ENCODE measurements around the gene HIBCH.
"Not testable (repeated sequence)": the region's sequence is repeated elsewhere in the genome, so short reads cannot be mapped to it uniquely, and the experiment has no call there.

The HIBCH gene

DNA sequence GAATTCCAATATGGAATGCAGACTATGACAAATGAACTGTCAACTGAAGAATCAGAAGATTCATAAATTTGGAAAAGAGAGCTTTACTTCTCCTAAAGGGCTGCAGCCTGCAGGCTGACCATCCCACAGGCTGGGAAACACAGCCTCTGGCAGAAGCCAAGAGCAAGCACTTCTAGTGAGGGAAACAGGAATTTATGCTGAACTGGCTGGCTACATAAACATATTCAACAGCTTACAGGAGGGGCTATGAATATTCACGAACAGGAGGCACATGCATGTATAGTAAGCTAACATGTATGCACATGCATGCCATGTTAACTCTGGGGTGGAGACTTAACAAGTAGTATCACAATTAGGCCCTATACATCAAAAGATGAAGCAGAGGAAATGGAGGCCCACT is 17.6 kb downstream of the HIBCH start:
- Histone ChIP-seq H3K27me3 (ENCODE audit: insufficient read depth, low read depth) (no peaks in the 10 kb centered on the region), H3K27ac (no peak overlapping the region), H3K79me2 (ENCODE audit: insufficient read depth, low read depth) (peaks cover 5% of the 10 kb centered on the region; the same call in 1 of the 2 replicates), H3K4me1 (ENCODE audit: low read depth, poor library complexity, severe bottlenecking) (peaks cover 28% of the 10 kb centered on the region), H3K4me2 (no peak overlapping the region), H3K36me3 (ENCODE audit: insufficient read depth) (peaks cover 5% of the 10 kb centered on the region; the same call in 1 of the 2 replicates), H3K9ac (no peak overlapping the region), H3K4me3 (IDR thresholded peaks at IDR 0.05; ENCODE audit: insufficient read depth, low read depth, low read length) (no peak overlapping the region), H2AFZ (ENCODE audit: low read depth) (no peak overlapping the region), H4K20me1 (ENCODE audit: insufficient read depth) (no peaks in the 10 kb centered on the region; the same call in 1 of the 2 replicates)
- TF ChIP-seq CTCF (conservative IDR thresholded peaks at IDR 0.05; ENCODE audit: low read depth, low read length): no peak

DNA sequence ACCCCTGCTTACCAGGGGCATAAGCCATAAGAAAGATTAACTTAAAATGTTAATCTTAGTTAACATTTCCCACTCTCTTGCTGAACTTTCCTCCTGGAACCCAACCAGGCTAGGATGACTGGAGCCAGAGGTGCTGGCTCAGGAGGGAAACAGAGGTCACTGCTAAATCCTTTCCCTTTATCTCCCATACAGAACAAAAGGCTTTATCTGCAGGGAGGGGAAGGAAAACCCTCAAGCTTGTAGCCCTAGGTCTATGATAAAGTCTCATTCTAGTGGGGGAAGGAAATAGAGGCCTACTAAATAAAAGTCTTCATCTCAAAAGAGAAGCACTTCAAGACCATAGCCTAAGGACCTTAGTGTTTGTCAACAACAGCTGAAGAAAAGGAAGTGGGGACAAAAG is 18.6 kb downstream of the HIBCH start:
- Histone ChIP-seq H3K27ac (no peak overlapping the region), H3K36me3 (ENCODE audit: insufficient read depth) (peaks cover 5% of the 10 kb centered on the region; the same call in 1 of the 2 replicates)

GRCh38 chr2:190297880-190298279 is 21.7 kb downstream of the HIBCH start:
- H4K20me1 ChIP-seq (ENCODE audit: insufficient read depth); H3K4me2 ChIP-seq; H3K36me3 ChIP-seq (ENCODE audit: insufficient read depth); H3K27ac ChIP-seq; H3K27me3 ChIP-seq (ENCODE audit: insufficient read depth, low read depth); H2AFZ ChIP-seq (ENCODE audit: low read depth); H3K4me3 ChIP-seq (IDR thresholded peaks at IDR 0.05; ENCODE audit: insufficient read depth, low read depth, low read length); H3K9ac ChIP-seq; H3K79me2 ChIP-seq (ENCODE audit: insufficient read depth, low read depth); H3K4me1 ChIP-seq (ENCODE audit: low read depth, poor library complexity, severe bottlenecking): not testable (repeated sequence)

More for the DNA sequence above, 18.6 kb downstream of the HIBCH start:
- Histone ChIP-seq H3K4me1 (ENCODE audit: low read depth, poor library complexity, severe bottlenecking) (peaks cover 28% of the 10 kb centered on the region), H3K4me3 (IDR thresholded peaks at IDR 0.05; ENCODE audit: insufficient read depth, low read depth, low read length) (no peak overlapping the region), H3K4me2 (no peak overlapping the region), H3K9ac (no peak overlapping the region), H3K27me3 (ENCODE audit: insufficient read depth, low read depth) (no peaks in the 10 kb centered on the region), H4K20me1 (ENCODE audit: insufficient read depth) (no peaks in the 10 kb centered on the region; the same call in 1 of the 2 replicates), H3K79me2 (ENCODE audit: insufficient read depth, low read depth) (peaks cover 5% of the 10 kb centered on the region; the same call in 1 of the 2 replicates), H2AFZ (ENCODE audit: low read depth) (no peak overlapping the region)
- no peak for TF ChIP-seq CTCF (conservative IDR thresholded peaks at IDR 0.05; ENCODE audit: low read depth, low read length)

DNA sequence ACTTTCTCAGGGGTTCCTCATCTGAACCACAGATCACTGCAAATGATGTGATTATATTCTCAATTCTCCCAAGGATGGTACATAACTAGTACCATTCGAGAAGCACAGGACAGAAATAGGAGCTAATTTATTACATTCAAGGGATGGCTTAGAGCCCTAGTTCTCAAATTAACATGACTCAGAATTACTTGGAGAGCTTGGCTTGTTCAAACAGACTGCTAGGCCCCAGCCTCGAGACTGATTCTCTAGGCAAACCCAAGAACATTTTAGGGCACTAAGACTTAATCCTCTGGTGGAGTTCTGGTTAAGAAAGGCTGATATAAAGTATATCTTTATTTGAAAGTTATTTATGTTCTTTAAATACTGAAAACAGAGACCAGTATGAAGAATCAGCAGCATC is 35.8 kb downstream of the HIBCH start:
- H2AFZ ChIP-seq (ENCODE audit: low read depth): no peak overlapping the region
- TF ChIP-seq CTCF (conservative IDR thresholded peaks at IDR 0.05; ENCODE audit: low read depth, low read length): no peak

GRCh38 chr2:190280565-190281350 is 38.9 kb downstream of the HIBCH start:
- Histone ChIP-seq H2AFZ (ENCODE audit: low read depth) (no peak overlapping the region), H3K27me3 (ENCODE audit: insufficient read depth, low read depth) (no peaks in the 10 kb centered on the region), H4K20me1 (ENCODE audit: insufficient read depth) (no peaks in the 10 kb centered on the region), H3K36me3 (ENCODE audit: insufficient read depth) (no peaks in the 10 kb centered on the region), H3K4me1 (ENCODE audit: low read depth, poor library complexity, severe bottlenecking) (peaks cover 11% of the 10 kb centered on the region), H3K4me3 (IDR thresholded peaks at IDR 0.05; ENCODE audit: insufficient read depth, low read depth, low read length) (no peak overlapping the region), H3K9ac (no peak overlapping the region), H3K4me2 (no peak overlapping the region), H3K79me2 (ENCODE audit: insufficient read depth, low read depth) (no peaks in the 10 kb centered on the region), H3K27ac (no peak overlapping the region)
- no peak for TF ChIP-seq CTCF (conservative IDR thresholded peaks at IDR 0.05; ENCODE audit: low read depth, low read length)

More for the DNA sequence above, 35.8 kb downstream of the HIBCH start:
- Histone ChIP-seq H3K4me2 (no peak overlapping the region), H3K9ac (no peak overlapping the region), H3K4me1 (ENCODE audit: low read depth, poor library complexity, severe bottlenecking) (no peaks in the 10 kb centered on the region), H3K79me2 (ENCODE audit: insufficient read depth, low read depth) (no peaks in the 10 kb centered on the region), H3K27me3 (ENCODE audit: insufficient read depth, low read depth) (no peaks in the 10 kb centered on the region), H3K27ac (no peak overlapping the region), H3K36me3 (ENCODE audit: insufficient read depth) (no peaks in the 10 kb centered on the region), H3K4me3 (IDR thresholded peaks at IDR 0.05; ENCODE audit: insufficient read depth, low read depth, low read length) (no peak overlapping the region), H4K20me1 (ENCODE audit: insufficient read depth) (no peaks in the 10 kb centered on the region)

GRCh38 chr2:190279256-190280134 is 40.1 kb downstream of the HIBCH start:
- not testable (repeated sequence) for H3K27me3 ChIP-seq (ENCODE audit: insufficient read depth, low read depth); H3K4me2 ChIP-seq; H3K36me3 ChIP-seq (ENCODE audit: insufficient read depth); H3K27ac ChIP-seq; H4K20me1 ChIP-seq (ENCODE audit: insufficient read depth); H2AFZ ChIP-seq (ENCODE audit: low read depth); H3K9ac ChIP-seq; H3K4me3 ChIP-seq (IDR thresholded peaks at IDR 0.05; ENCODE audit: insufficient read depth, low read depth, low read length); H3K79me2 ChIP-seq (ENCODE audit: insufficient read depth, low read depth)
- peaks cover 11% of the 10 kb centered on the region for H3K4me1 ChIP-seq (ENCODE audit: low read depth, poor library complexity, severe bottlenecking)
